Trophoblast cell (in vitro differentiated cells and primary cell): ENCODE results near the gene COL4A2.

Experiments used
- DNase-seq, 2 donors: peaks; one replicate each; pipeline ENCODE4 v3.0.0-alpha.2; 2016
- H2AFZ ChIP-seq: 2 replicates; pipeline ENCODE4 v1.6.1; 2013; ENCODE audit warnings: low read length, moderate library complexity, mild to moderate bottlenecking; ENCODE audit not compliant: insufficient read depth, poor library complexity
- H2AK5ac ChIP-seq: 2 replicates; pipeline ENCODE4 v1.6.1; 2013; ENCODE audit warnings: mild to moderate bottlenecking, low read length
- H2BK120ac ChIP-seq: 2 replicates; pipeline ENCODE4 v1.6.1; 2013; ENCODE audit warnings: low read length, mild to moderate bottlenecking, moderate library complexity; ENCODE audit not compliant: insufficient read depth, poor library complexity
- H2BK12ac ChIP-seq: 2 replicates; pipeline ENCODE4 v1.6.1; 2013; ENCODE audit warnings: mild to moderate bottlenecking, low read length, moderate library complexity
- H2BK5ac ChIP-seq: 2 replicates; pipeline ENCODE4 v1.6.1; 2013; ENCODE audit warnings: low read length, low read depth, moderate library complexity, mild to moderate bottlenecking; ENCODE audit not compliant: poor library complexity
- H3K14ac ChIP-seq: 2 replicates; pipeline ENCODE4 v1.6.1; 2013; ENCODE audit warnings: mild to moderate bottlenecking, low read length
- H3K18ac ChIP-seq: 2 replicates; pipeline ENCODE4 v1.6.1; 2013; ENCODE audit warnings: mild to moderate bottlenecking, low read length
- H3K23ac ChIP-seq: 2 replicates; pipeline ENCODE4 v1.6.1; 2013; ENCODE audit warnings: low read length
- H3K27ac ChIP-seq: 2 replicates; pipeline ENCODE4 v1.5.1; 2013; ENCODE audit warnings: low read depth, mild to moderate bottlenecking, inconsistent platforms, low read length, moderate library complexity
- H3K27me3 ChIP-seq: 2 replicates; pipeline ENCODE4 v1.6.1; 2013; ENCODE audit warnings: inconsistent platforms, mild to moderate bottlenecking, low read length, moderate library complexity; ENCODE audit not compliant: insufficient read depth
- H3K36me3 ChIP-seq, 2 experiments: 1 replicate in 1 of 2; 2 replicates in 1 of 2; pipeline ENCODE4 v1.6.1; 2013; ENCODE audit warnings: low read length in 2 of 2, mild to moderate bottlenecking in 2 of 2, moderate library complexity in 1 of 2; ENCODE audit not compliant: insufficient read depth in 2 of 2, control insufficient read depth in 1 of 2
- H3K4ac ChIP-seq: 2 replicates; pipeline ENCODE4 v1.6.1; 2013; ENCODE audit warnings: low read depth, mild to moderate bottlenecking, low read length, moderate library complexity
- H3K4me1 ChIP-seq, 2 experiments: 1 replicate in 1 of 2; 2 replicates in 1 of 2; pipeline ENCODE4 v1.6.1; 2013; ENCODE audit warnings: low read length in 2 of 2, mild to moderate bottlenecking in 2 of 2, moderate library complexity in 1 of 2; ENCODE audit not compliant: insufficient read depth in 2 of 2, control insufficient read depth in 1 of 2
- H3K4me2 ChIP-seq: 2 replicates; pipeline ENCODE4 v1.6.1; 2013; ENCODE audit warnings: inconsistent platforms, mild to moderate bottlenecking, low read length, moderate library complexity
- H3K4me3 ChIP-seq: 2 replicates; pipeline ENCODE4 v1.5.1; 2013; ENCODE audit warnings: mild to moderate bottlenecking, low read depth, low read length, inconsistent platforms
- H3K79me1 ChIP-seq: one replicate; pipeline ENCODE4 v1.6.1; 2013; ENCODE audit warnings: low read length
- H3K79me2 ChIP-seq: 2 replicates; pipeline ENCODE4 v1.6.1; 2013; ENCODE audit warnings: low read length, mild to moderate bottlenecking; ENCODE audit not compliant: control insufficient read depth, insufficient read depth, poor library complexity
- H3K9ac ChIP-seq: 2 replicates; pipeline ENCODE4 v1.6.1; 2013; ENCODE audit warnings: mild to moderate bottlenecking, low read length
- H3K9me3 ChIP-seq: 2 replicates; pipeline ENCODE4 v1.6.1; 2013; ENCODE audit warnings: low read depth, mild to moderate bottlenecking, control low read depth, inconsistent platforms, low read length; ENCODE audit not compliant: insufficient read depth
- H4K12ac ChIP-seq: 2 replicates; pipeline ENCODE4 v1.6.1; 2013; ENCODE audit warnings: low read depth, mild to moderate bottlenecking, low read length, moderate library complexity
- H4K8ac ChIP-seq: 2 replicates; pipeline ENCODE4 v1.6.1; 2013; ENCODE audit warnings: low read depth, mild to moderate bottlenecking, low read length, moderate library complexity
- H4K91ac ChIP-seq: one replicate; pipeline ENCODE4 v1.6.1; 2013; ENCODE audit warnings: low read depth, mild to moderate bottlenecking, low read length, moderate library complexity
- WGBS: extraction: QIAGEN DNeasy Blood & Tissue Kit; methylation state at CpG from one replicate; pipeline ENCODE4 v1.1.7; 2013; ENCODE audit warnings: missing lambda C conversion rate; ENCODE audit not compliant: insufficient read length, insufficient coverage; ENCODE audit errors: extremely low coverage; 5-methylcytosine and 5-hydroxymethylcytosine counted together

COL4A2 gene

DNA sequence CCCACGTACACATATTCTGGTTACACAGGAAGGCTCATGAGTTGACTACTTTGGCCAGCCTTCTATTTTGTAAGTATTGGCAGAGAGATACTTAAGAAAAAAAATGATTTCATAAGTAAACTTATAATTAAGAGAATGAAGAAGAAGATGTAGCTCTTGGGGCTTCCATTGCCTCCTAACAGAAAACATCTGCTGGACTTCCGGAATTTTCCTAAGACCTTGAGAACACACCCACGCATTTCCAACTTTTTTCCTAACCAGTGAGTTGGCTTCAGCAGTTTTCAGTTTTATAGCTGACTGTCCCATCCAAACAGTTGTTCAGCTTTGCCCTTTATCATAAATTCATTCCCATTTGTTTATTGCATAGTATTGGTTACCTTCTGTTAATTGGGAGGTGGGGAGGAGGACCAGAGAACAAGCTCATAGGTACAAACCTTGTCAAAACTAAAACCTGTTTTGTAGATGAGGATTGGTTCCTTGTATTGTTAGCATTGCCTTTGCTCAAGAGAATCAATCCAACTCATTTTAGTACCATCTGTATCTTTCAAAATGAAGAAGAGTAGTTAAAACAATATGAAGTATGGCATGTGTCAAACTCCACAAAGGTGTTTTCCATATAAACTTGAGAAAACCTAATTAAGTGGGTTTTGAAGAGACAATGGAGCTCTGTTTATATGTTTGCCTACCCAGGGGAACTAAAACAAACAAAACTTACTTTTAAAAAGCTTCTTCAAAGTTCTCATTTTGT lies 93.9 kb downstream of the COL4A2 start:
- Histone ChIP-seq H3K9me3 (no peaks in the 10 kb centered on the region), H3K23ac (no peak overlapping the region), H2BK120ac (no peak overlapping the region), H3K27ac (no peak overlapping the region), H3K4me2 (no peak overlapping the region), H4K8ac (no peak overlapping the region), H3K36me3 (peaks cover 3 to 9% of the 10 kb centered on the region in 2 experiments), H3K79me1 (peaks cover 19% of the 10 kb centered on the region), H2AFZ (no peak overlapping the region), H3K4me3 (no peak overlapping the region), H3K18ac (no peak overlapping the region), H4K91ac (no peak overlapping the region), H3K9ac (no peak overlapping the region), H4K12ac (no peak overlapping the region), H2AK5ac (no peak overlapping the region), H2BK12ac (no peak overlapping the region), H3K4me1 (peaks cover 8 to 25% of the 10 kb centered on the region in 2 experiments), H3K14ac (no peak overlapping the region), H2BK5ac (no peak overlapping the region), H3K27me3 (no peaks in the 10 kb centered on the region), H3K4ac (no peak overlapping the region), H3K79me2 (peaks cover 3% of the 10 kb centered on the region)
- peak in 1 of 2 donors; percentile 46 for DNase-seq
- no CpG with 5 or more reads among the region's 3 CpGs for WGBS

DNA sequence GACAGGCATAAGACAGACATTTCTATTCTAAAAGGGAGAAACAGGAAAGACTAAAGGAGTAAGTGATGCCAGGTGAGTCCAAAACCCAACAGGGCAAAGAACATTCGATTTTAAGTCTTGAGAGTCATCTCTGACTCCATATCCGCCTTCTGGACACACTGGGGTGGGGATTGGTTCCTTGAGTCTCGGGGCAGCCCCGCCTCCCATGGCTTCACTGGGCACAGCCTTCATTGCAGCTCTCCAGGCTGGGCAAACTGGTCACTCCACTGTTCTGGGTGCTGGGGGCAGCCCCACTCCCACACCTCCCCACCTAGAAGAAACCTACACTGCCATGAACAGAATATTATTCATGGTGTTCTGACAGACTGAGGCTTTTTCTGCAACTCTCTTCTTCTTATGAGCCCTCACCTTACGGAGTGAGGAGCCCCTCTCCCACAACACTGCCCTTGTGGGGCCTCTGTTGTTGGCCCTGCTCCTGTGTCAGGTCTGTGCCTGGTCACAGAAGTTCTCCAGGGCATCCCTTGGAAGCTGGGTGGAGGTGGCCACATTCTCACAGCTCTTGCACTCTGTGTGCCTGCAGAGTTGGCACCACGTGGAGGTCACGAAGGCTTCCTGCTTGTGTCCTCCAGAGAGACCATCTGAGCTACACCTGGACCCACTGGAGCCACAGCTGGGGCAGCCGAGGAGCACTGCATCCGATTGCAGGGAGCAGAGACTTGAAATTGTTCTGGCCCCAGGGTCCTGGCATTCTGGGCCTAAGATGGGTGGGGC lies 95.4 kb downstream of the COL4A2 start:
- H4K91ac ChIP-seq = peak overlapping the region; percentile 64
- peak overlapping the region; percentile 26 for H2BK120ac ChIP-seq
- peak overlapping the region; percentile 30 for H3K14ac ChIP-seq
- no peaks in the 10 kb centered on the region for H3K9me3 ChIP-seq
- H2BK12ac ChIP-seq = peak overlapping the region; percentile 34
- H2BK5ac ChIP-seq = peak overlapping the region; percentile 15
- no peak overlapping the region for H4K8ac ChIP-seq
- no peak overlapping the region for H2AFZ ChIP-seq
- H3K23ac ChIP-seq = no peak overlapping the region
- peaks cover 9 to 35% of the 10 kb centered on the region in 2 experiments for H3K4me1 ChIP-seq
- H3K36me3 ChIP-seq = peaks cover 6 to 13% of the 10 kb centered on the region in 2 experiments
- H3K4me2 ChIP-seq = no peak overlapping the region
- H2AK5ac ChIP-seq = peak overlapping the region; percentile 21
- peaks cover 3% of the 10 kb centered on the region for H3K79me2 ChIP-seq
- H3K27ac ChIP-seq = peak overlapping the region; percentile 7
- H3K4ac ChIP-seq = no peak overlapping the region
- H3K18ac ChIP-seq = peak overlapping the region; percentile 51
- H3K4me3 ChIP-seq = no peak overlapping the region
- no peaks in the 10 kb centered on the region for H3K27me3 ChIP-seq
- no peak for DNase-seq
- peaks cover 28% of the 10 kb centered on the region for H3K79me1 ChIP-seq
- WGBS = no CpG with 5 or more reads among the region's 9 CpGs
- no peak overlapping the region for H4K12ac ChIP-seq
- H3K9ac ChIP-seq = no peak overlapping the region

- Histone ChIP-seq H2BK5ac (no peak overlapping the region), H3K27me3 (no peaks in the 10 kb centered on the region), H3K4me1 (peaks cover 16 to 41% of the 10 kb centered on the region in 2 experiments), H3K27ac (no peak overlapping the region), H3K4me3 (no peak overlapping the region), H2BK12ac (no peak overlapping the region), H3K79me1 (peaks cover 36% of the 10 kb centered on the region), H3K9me3 (no peaks in the 10 kb centered on the region), H4K12ac (no peak overlapping the region), H3K36me3 (peaks cover 6 to 16% of the 10 kb centered on the region in 2 experiments), H4K91ac (no peak overlapping the region), H2BK120ac (no peak overlapping the region), H3K18ac (no peak overlapping the region), H3K23ac (no peak overlapping the region), H3K14ac (no peak overlapping the region), H2AFZ (no peak overlapping the region), H3K4ac (no peak overlapping the region), H2AK5ac (no peak overlapping the region), H4K8ac (no peak overlapping the region), H3K79me2 (peaks cover 3% of the 10 kb centered on the region), H3K9ac (no peak overlapping the region), H3K4me2 (no peak overlapping the region)
- peak in 1 of 2 donors; percentile 88 for DNase-seq
- WGBS = no CpG with 5 or more reads among the region's 1 CpG
Measured at GRCh38 chr13:110403315-110403714, 96.2 kb downstream of the COL4A2 start.

DNA sequence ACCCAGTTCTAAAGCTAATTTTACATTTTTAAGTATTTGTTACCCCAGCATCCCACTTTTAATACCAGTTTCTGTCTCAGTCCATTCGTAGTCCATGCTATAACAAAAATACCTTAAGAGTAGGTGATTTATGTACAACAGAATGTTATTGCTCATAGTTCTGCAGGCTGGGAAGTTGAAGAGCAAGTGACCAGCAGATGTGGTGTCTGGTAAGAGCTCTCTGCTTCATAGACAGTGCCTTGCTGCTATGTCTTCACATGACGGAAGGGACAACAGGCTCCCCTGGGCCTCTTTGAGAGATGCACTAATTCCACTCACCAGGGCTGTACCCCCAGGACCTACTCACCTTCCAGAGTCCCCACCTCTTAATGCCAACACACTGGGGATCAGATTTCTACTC lies 96.6 kb downstream of the COL4A2 start:
- Histone ChIP-seq H3K79me1 (peaks cover 40% of the 10 kb centered on the region), H4K12ac (no peak overlapping the region), H3K23ac (no peak overlapping the region), H3K4ac (no peak overlapping the region), H3K79me2 (peaks cover 3% of the 10 kb centered on the region), H4K8ac (no peak overlapping the region), H2BK120ac (no peak overlapping the region), H3K4me2 (no peak overlapping the region), H2BK12ac (no peak overlapping the region), H2AK5ac (no peak overlapping the region), H2AFZ (no peak overlapping the region), H3K18ac (no peak overlapping the region), H3K4me3 (no peak overlapping the region), H2BK5ac (no peak overlapping the region), H3K27me3 (no peaks in the 10 kb centered on the region), H3K4me1 (peaks cover 20 to 45% of the 10 kb centered on the region in 2 experiments), H3K9ac (no peak overlapping the region), H3K27ac (peak overlapping the region; percentile 7), H3K14ac (no peak overlapping the region), H3K36me3 (peaks cover 10 to 20% of the 10 kb centered on the region in 2 experiments), H4K91ac (peak overlapping the region; percentile 5), H3K9me3 (no peaks in the 10 kb centered on the region)
- peak; percentile 58 to 68 for DNase-seq
- no CpG with 5 or more reads among the region's 2 CpGs for WGBS
